Neural progenitor cell (in vitro differentiated cells): Measurements from ENCODE around the gene PRPH2. TPM values are rescaled to one million over a fixed set of nuclear protein-coding genes. Genes with fewer than 3 reads are reported as not detected.

Source experiments
- DNase-seq: peaks from one replicate; pipeline ENCODE4 v3.0.0-alpha.2; 2016; ENCODE audit warnings: low spot score
- H2AFZ ChIP-seq: fragments of 200-600 bp; sonication (generic); replicated peaks from 2 replicates; pipeline ENCODE4 v1.6.1; 2016; ENCODE audit warnings: antibody characterized with exemption
- H3F3A ChIP-seq: fragments of 200-600 bp; sonication (generic); 2 replicates; pipeline ENCODE4 v1.6.1; 2016; ENCODE audit warnings: antibody characterized with exemption, low read depth
- H3K27ac ChIP-seq: fragments of 200-600 bp; sonication (generic); 2 replicates; pipeline ENCODE4 v1.5.1; 2016; ENCODE audit warnings: mild to moderate bottlenecking
- H3K27me3 ChIP-seq: fragments of 200-600 bp; sonication (generic); 2 replicates; pipeline ENCODE4 v1.6.1; 2016; ENCODE audit warnings: mild to moderate bottlenecking, moderate library complexity
- H3K36me3 ChIP-seq: fragments of 200-600 bp; sonication (generic); 2 replicates; pipeline ENCODE4 v1.5.1; 2016
- H3K4me1 ChIP-seq: fragments of 200-600 bp; sonication (generic); 2 replicates; pipeline ENCODE4 v1.6.1; 2016; ENCODE audit warnings: mixed run types
- H3K4me2 ChIP-seq: fragments of 200-600 bp; sonication (generic); 2 replicates; pipeline ENCODE4 v1.6.1; 2016
- H3K4me3 ChIP-seq: fragments of 200-600 bp; sonication (generic); 2 replicates; pipeline ENCODE4 v1.5.1; 2016
- H3K79me2 ChIP-seq: fragments of 200-600 bp; sonication (generic); 2 replicates; pipeline ENCODE4 v1.6.1; 2016; ENCODE audit warnings: low read depth
- H3K9ac ChIP-seq: fragments of 200-600 bp; sonication (generic); 2 replicates; pipeline ENCODE4 v1.6.1; 2016
- H3K9me3 ChIP-seq: fragments of 200-600 bp; sonication (generic); 2 replicates; pipeline ENCODE4 v1.5.1; 2016; ENCODE audit warnings: low read depth
- H4K20me1 ChIP-seq: fragments of 200-600 bp; sonication (generic); 2 replicates; pipeline ENCODE4 v1.6.1; 2016; ENCODE audit warnings: low read depth
- H3K27ac Mint-ChIP-seq: 3 replicates; pipeline ENCODE4 v1.8.0; 2021; ENCODE audit warnings: mixed read lengths
- H3K27me3 Mint-ChIP-seq: 2 replicates; pipeline ENCODE4 v1.8.0; 2022; ENCODE audit warnings: low read depth, mild to moderate bottlenecking, inconsistent platforms, moderate library complexity, mixed read lengths; ENCODE audit not compliant: insufficient read depth
- H3K36me3 Mint-ChIP-seq: 3 replicates; pipeline ENCODE4 v1.8.0; 2021; ENCODE audit warnings: mixed read lengths
- H3K4me1 Mint-ChIP-seq: 3 replicates; pipeline ENCODE4 v1.8.0; 2021; ENCODE audit warnings: mixed read lengths
- H3K4me3 Mint-ChIP-seq: 3 replicates; pipeline ENCODE4 v1.8.0; 2021; ENCODE audit warnings: mild to moderate bottlenecking, moderate library complexity, mixed read lengths
- H3K9me3 Mint-ChIP-seq: 3 replicates; pipeline ENCODE4 v1.8.0; 2020; ENCODE audit warnings: mixed read lengths
- CTCF ChIP-seq: fragments of 200-600 bp; sonication (generic); IDR thresholded peaks from 2 replicates; pipeline ENCODE4 v1.5.1; 2017; ENCODE audit warnings: antibody characterized with exemption, mild to moderate bottlenecking
- EZH2 ChIP-seq: fragments of 200-600 bp; sonication (generic); IDR thresholded peaks from 2 replicates; pipeline ENCODE4 v1.6.1; 2017; ENCODE audit warnings: antibody characterized with exemption, mild to moderate bottlenecking, moderate library complexity
- EZH2phosphoT487 ChIP-seq: fragments of 200-600 bp; sonication (generic); IDR thresholded peaks from 2 replicates; pipeline ENCODE4 v1.6.1; 2017; ENCODE audit warnings: antibody characterized with exemption
- total RNA-seq: library from RNA; depleted of rRNA; stranded (reverse); fragments of >200 nt; gene quantifications from 2 replicates; pipeline ENCODE4 v1.2.3, GENCODE V29; 2015; ENCODE audit warnings: low replicate concordance

The PRPH2 gene
- total RNA-seq, 1 donor from 2014 or later = not detected

DNA sequence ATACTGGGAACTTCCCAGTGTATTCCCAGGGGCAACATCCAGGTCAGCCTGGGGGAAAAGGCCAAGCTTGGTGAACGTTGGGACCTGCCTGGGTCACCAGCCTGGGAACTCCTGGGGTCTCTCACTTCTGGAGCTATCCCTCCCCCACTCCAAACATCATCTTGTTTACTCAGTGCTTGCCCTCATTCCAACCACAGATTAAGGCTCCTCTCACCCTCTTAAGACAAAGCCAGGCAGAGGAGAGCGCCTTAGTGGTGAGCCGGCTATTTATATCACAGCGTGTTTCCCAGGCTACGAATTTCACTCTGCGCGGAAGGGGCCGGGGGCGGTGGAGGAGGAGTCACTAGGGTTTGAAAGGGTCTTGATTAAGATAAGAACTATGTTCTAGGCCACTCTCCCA lies 12.1 kb downstream of the PRPH2 start:
- Histone ChIP-seq H3K27ac (peak overlapping the region; percentile 78), H3K9ac (no peak overlapping the region)
- DNase-seq = peak; percentile 74

GRCh38 chr6:42709871-42710270 lies 12.5 kb downstream of the PRPH2 start:
- Histone ChIP-seq H2AFZ (peak overlapping the region; percentile 86), H3K4me2 (peak overlapping the region; percentile 16), H3K27ac (peak overlapping the region; percentile 78), H3K36me3 (no peaks in the 10 kb centered on the region), H3K79me2 (no peaks in the 10 kb centered on the region), H3K9ac (no peak overlapping the region), H3K4me3 (no peak overlapping the region), H3K9me3 (no peaks in the 10 kb centered on the region), H3K4me1 (peaks cover 14% of the 10 kb centered on the region), H3F3A (no peaks in the 10 kb centered on the region), H4K20me1 (no peaks in the 10 kb centered on the region), H3K27me3 (no peaks in the 10 kb centered on the region)
- no peaks in the 10 kb centered on the region for H3K27me3 Mint-ChIP-seq
- no peak overlapping the region for H3K4me3 Mint-ChIP-seq
- TF ChIP-seq EZH2phosphoT487 (no peak), CTCF (no peak), EZH2 (no peak)
- peak overlapping the region; percentile 50 for H3K27ac Mint-ChIP-seq
- peaks cover 10% of the 10 kb centered on the region for H3K4me1 Mint-ChIP-seq
- no peaks in the 10 kb centered on the region for H3K36me3 Mint-ChIP-seq
- peaks cover 7% of the 10 kb centered on the region for H3K9me3 Mint-ChIP-seq
- DNase-seq = no peak

More for the DNA sequence above, 12.1 kb downstream of the PRPH2 start:
- no peak overlapping the region for H3K4me3 Mint-ChIP-seq
- H3K9me3 Mint-ChIP-seq = peaks cover 7% of the 10 kb centered on the region
- no peaks in the 10 kb centered on the region for H3K36me3 Mint-ChIP-seq
- Histone ChIP-seq H3K4me1 (peaks cover 14% of the 10 kb centered on the region), H3K4me2 (peak overlapping the region; percentile 16), H3K79me2 (no peaks in the 10 kb centered on the region), H3K4me3 (no peak overlapping the region), H3K9me3 (no peaks in the 10 kb centered on the region), H3K27me3 (no peaks in the 10 kb centered on the region), H2AFZ (peak overlapping the region; percentile 86), H3F3A (no peaks in the 10 kb centered on the region), H3K36me3 (no peaks in the 10 kb centered on the region), H4K20me1 (no peaks in the 10 kb centered on the region)
- TF ChIP-seq EZH2 (no peak), CTCF (no peak)
- H3K27ac Mint-ChIP-seq = peak overlapping the region; percentile 46
- H3K4me1 Mint-ChIP-seq = peaks cover 10% of the 10 kb centered on the region
- no peaks in the 10 kb centered on the region for H3K27me3 Mint-ChIP-seq

DNA sequence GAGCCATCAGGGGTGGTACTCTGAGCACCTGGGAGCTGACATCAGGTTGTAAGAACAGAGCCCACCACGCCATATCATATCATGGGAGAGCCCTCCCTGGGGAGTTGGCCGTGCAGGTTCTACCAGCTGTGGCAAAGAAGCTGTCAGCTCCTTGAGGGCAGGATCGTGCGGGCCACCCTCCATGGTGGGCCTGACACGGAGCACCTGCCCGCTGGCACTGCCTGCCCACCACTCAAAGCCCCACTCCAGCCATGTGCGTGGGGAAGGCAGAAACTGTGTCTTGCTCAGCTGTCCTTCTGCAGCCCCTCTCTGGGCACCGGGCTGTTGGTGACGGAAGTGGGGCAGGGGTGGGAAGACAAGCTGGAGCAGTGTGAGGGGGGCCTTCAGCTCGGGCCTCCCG lies 14.3 kb downstream of the PRPH2 start:
- Histone ChIP-seq H3K9ac (no peak overlapping the region), H3K27me3 (no peaks in the 10 kb centered on the region), H3K36me3 (no peaks in the 10 kb centered on the region), H3K27ac (no peak overlapping the region), H3K4me3 (no peak overlapping the region), H3F3A (no peaks in the 10 kb centered on the region), H3K4me1 (peaks cover 20% of the 10 kb centered on the region), H3K9me3 (no peaks in the 10 kb centered on the region), H3K79me2 (no peaks in the 10 kb centered on the region), H3K4me2 (no peak overlapping the region), H2AFZ (no peak overlapping the region), H4K20me1 (no peaks in the 10 kb centered on the region)
- no peak for DNase-seq
- H3K27me3 Mint-ChIP-seq = peaks cover 2% of the 10 kb centered on the region
- no peak for TF ChIP-seq CTCF
- TF ChIP-seq EZH2phosphoT487 = no peak
- no peak for TF ChIP-seq EZH2
- peaks cover 10% of the 10 kb centered on the region for H3K4me1 Mint-ChIP-seq
- no peak overlapping the region for H3K4me3 Mint-ChIP-seq
- no peaks in the 10 kb centered on the region for H3K36me3 Mint-ChIP-seq
- peaks cover 7% of the 10 kb centered on the region for H3K9me3 Mint-ChIP-seq
- H3K27ac Mint-ChIP-seq = no peak overlapping the region
